Vagina (tissue), 2 donors: ENCODE results near the gene INTS7.

Experiments used
- POLR2A ChIP-seq, 2 donors: fragments of 450-650 bp; IDR thresholded peaks; one replicate each; pipeline ENCODE4 v1.6.1; 2017; ENCODE audit warnings: antibody characterized with exemption in 2 of 2, mild to moderate bottlenecking in 2 of 2, moderate library complexity in 2 of 2
- TF ChIP-seq, protein P1 (sequence below), 3 experiments: fragments of 450-650 bp in 2 of 3; fragments of 200-600 bp in 1 of 3; sonication (generic) in 1 of 3; IDR thresholded peaks; one replicate each; pipeline ENCODE4 v1.5.1; 2017 to 2019; ENCODE audit warnings: antibody characterized with exemption in 3 of 3, mild to moderate bottlenecking in 2 of 3, moderate library complexity in 2 of 3

DNA sequence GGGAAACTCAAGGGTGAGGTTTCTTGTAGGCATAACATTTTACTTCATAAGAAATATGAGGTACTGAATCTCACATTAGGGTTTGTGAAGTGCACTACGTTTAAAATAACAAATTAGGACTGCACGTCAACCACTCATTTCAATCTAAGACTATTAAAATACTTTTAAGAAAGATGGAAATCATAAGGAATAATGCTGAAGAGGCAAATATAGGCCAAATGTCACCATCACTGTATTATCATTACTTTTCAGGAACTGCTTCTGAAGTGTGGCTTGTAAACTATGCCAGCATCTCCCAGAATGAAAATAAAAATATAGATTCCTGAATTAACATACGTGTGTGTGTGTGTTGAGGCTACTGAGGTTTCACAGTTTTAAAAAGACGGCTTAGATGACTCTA is 56.8 kb downstream of the INTS7 start:
- no peak for TF ChIP-seq POLR2A (IDR thresholded peaks at IDR 0.05)
- TF ChIP-seq, protein P1, sequence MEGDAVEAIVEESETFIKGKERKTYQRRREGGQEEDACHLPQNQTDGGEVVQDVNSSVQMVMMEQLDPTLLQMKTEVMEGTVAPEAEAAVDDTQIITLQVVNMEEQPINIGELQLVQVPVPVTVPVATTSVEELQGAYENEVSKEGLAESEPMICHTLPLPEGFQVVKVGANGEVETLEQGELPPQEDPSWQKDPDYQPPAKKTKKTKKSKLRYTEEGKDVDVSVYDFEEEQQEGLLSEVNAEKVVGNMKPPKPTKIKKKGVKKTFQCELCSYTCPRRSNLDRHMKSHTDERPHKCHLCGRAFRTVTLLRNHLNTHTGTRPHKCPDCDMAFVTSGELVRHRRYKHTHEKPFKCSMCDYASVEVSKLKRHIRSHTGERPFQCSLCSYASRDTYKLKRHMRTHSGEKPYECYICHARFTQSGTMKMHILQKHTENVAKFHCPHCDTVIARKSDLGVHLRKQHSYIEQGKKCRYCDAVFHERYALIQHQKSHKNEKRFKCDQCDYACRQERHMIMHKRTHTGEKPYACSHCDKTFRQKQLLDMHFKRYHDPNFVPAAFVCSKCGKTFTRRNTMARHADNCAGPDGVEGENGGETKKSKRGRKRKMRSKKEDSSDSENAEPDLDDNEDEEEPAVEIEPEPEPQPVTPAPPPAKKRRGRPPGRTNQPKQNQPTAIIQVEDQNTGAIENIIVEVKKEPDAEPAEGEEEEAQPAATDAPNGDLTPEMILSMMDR (IDR thresholded peaks at IDR 0.05), result no peak
